Measurements from ENCODE around the gene HNRNPA0.

- no peak for TF ChIP-seq CTCF (IDR thresholded peaks at IDR 0.05)
- no peak for TF ChIP-seq EZH2 (IDR thresholded peaks at IDR 0.05; ENCODE audit: borderline replicate concordance, insufficient read depth, low read depth, low read length, poor library complexity, severe bottlenecking)
These were observed 58.3 kb downstream of the HNRNPA0 start for GRCh38 chr5:137695651-137696428.

All from B cell (primary cell).